ENCODE data around the gene E2F1. TPM values are rescaled to one million over a fixed set of nuclear protein-coding genes. Genes with fewer than 3 reads are reported as not detected.

The E2F1 gene
- total and polyA plus RNA-seq, 2 of the 4 experiments (the other 2 are of a cell fraction) = 10.9 to 14.0 TPM

DNA sequence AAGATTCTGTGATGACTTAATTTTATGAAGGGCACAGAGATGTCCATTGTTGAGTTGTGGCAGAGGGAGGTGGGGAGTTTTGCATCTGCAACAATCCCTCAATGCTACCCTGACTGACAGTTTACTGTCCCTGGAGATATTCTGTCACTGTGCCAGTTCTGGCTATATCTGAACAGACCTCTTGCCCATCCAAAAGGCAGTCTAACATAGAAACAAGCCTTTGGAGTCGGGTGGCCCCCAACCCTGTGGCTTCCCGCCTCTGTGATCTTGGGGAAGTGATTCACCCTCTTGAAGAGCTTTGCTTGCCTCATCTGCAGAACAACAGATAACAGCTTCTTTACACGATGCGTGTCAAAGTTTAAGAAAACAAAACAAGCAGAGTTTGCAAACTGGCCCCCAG, 3.8 kb upstream of the E2F1 start:
- ChIA-PET CTCF (no interaction called here), POLR2A (ENCODE audit: unreplicated experiment) (no interaction called here)
- Histone ChIP-seq H2AK9ac (replicated peaks; ENCODE audit: low read depth, low read length, poor library complexity) (no peak overlapping the region), H3K4me1 (ENCODE audit: control insufficient read depth, insufficient read depth, low read length) (peaks cover 9% of the 10 kb centered on the region), H3K36me3 (ENCODE audit: control insufficient read depth, insufficient read depth, low read length) (no peaks in the 10 kb centered on the region), H2AFZ (replicated peaks; ENCODE audit: low read length, poor library complexity) (no peak overlapping the region), H2BK5ac (ENCODE audit: low read depth, low read length, poor library complexity, severe bottlenecking) (no peak overlapping the region), H3K14ac (replicated peaks; ENCODE audit: low read depth, low read length) (no peak overlapping the region), H3K18ac (ENCODE audit: low read depth, low read length) (no peak overlapping the region), H3K23ac (ENCODE audit: low read depth, low read length) (no peak overlapping the region), H3K79me1 (ENCODE audit: low read depth in 1 of 2, low read length in 2 of 2) (peaks cover 0 to 6% of the 10 kb centered on the region in 2 experiments; a peak in 2 of 4 replicates), H3K4ac (ENCODE audit: low read depth, low read length) (no peak overlapping the region), H4K5ac (ENCODE audit: low read depth, low read length) (no peak overlapping the region), H2BK15ac (ENCODE audit: low read depth, low read length) (no peak overlapping the region), H3K9me1 (ENCODE audit: insufficient read depth, low read length) (0 out of 2 replicates have a peak, but pooled peaks cover 7% of the 10 kb centered on the region), H2BK20ac (ENCODE audit: low read depth, low read length) (no peak overlapping the region), H3K27ac (ENCODE audit: insufficient read depth, low read length) (no peak overlapping the region), H3K4me2 (ENCODE audit: low read depth, low read length) (no peak overlapping the region; the same call in 1 of the 2 replicates), H3K56ac (ENCODE audit: extremely low read depth, insufficient read depth, low read length) (no peak overlapping the region), H3K4me3 (ENCODE audit: insufficient read depth, low read depth, low read length) (no peak overlapping the region), H4K20me1 (ENCODE audit: insufficient read depth, low read length) (no peaks in the 10 kb centered on the region), H2BK120ac (ENCODE audit: low read depth, low read length) (no peak overlapping the region), H3K27me3 (ENCODE audit: control insufficient read depth, insufficient read depth, low read length) (no peaks in the 10 kb centered on the region), H3K9me3 (ENCODE audit: control insufficient read depth, insufficient read depth, low read length) (no peaks in the 10 kb centered on the region), H3K9ac (ENCODE audit: low read depth, low read length) (no peak overlapping the region), H4K8ac (ENCODE audit: low read depth in 2 of 2, low read length in 2 of 2) (no peak overlapping the region), H2AK5ac (ENCODE audit: low read depth, low read length) (no peak overlapping the region), H4K91ac (ENCODE audit: insufficient read depth, low read depth, low read length) (no peak overlapping the region)
- WGBS, 2 experiments (ENCODE audit: extremely low coverage in 2 of 2, insufficient read length in 1 of 2) = no CpG with 5 or more reads among the region's 4 CpGs
- TF ChIP-seq CEBPB (IDR thresholded peaks at IDR 0.05; ENCODE audit: low read depth, low read length) (peak; percentile 72), MAZ (IDR thresholded peaks at IDR 0.05; ENCODE audit: borderline replicate concordance, low read depth, low read length) (peak; percentile 77; the same call in 1 of the 2 replicates), FOS (IDR thresholded peaks at IDR 0.05; ENCODE audit: low read depth, low read length) (peak; percentile 54; the same call in 1 of the 2 replicates)
- TF ChIP-seq, protein P1, sequence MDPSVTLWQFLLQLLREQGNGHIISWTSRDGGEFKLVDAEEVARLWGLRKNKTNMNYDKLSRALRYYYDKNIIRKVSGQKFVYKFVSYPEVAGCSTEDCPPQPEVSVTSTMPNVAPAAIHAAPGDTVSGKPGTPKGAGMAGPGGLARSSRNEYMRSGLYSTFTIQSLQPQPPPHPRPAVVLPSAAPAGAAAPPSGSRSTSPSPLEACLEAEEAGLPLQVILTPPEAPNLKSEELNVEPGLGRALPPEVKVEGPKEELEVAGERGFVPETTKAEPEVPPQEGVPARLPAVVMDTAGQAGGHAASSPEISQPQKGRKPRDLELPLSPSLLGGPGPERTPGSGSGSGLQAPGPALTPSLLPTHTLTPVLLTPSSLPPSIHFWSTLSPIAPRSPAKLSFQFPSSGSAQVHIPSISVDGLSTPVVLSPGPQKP (IDR thresholded peaks at IDR 0.05; ENCODE audit: borderline replicate concordance, low read depth, low read length) = no peak
- intact Hi-C loops (cut with micrococcal nuclease) (no loop called here), in situ Hi-C loops (cut with MboI; ENCODE audit: low sequenced_read_pairs) (no loop called here), dilution Hi-C loops (cut with HindIII; ENCODE audit: low sequenced_read_pairs, unreplicated experiment) (no loop called here)
- DNase-seq (peak; percentile 66), ATAC-seq (ENCODE audit: low read depth) (no peak)
- no TSS peak for BruUV-seq (replicated peaks)
